ENCODE measurements around the gene CD34. TPM values are rescaled to one million over a fixed set of nuclear protein-coding genes. Genes with fewer than 3 reads are reported as not detected.

The CD34 gene
- total RNA-seq, 1 donor from 2014 or later, result not detected

GRCh38 chr1:207908107-207908734 is 2.7 kb downstream of the CD34 start:
- H3K27ac Mint-ChIP-seq (ENCODE audit: unreplicated experiment), result no peak overlapping the region
- H3K27me3 Mint-ChIP-seq (ENCODE audit: unreplicated experiment), result peaks cover 17% of the 10 kb centered on the region
- peaks cover 11% of the 10 kb centered on the region for H3K4me1 Mint-ChIP-seq (ENCODE audit: unreplicated experiment)

DNA sequence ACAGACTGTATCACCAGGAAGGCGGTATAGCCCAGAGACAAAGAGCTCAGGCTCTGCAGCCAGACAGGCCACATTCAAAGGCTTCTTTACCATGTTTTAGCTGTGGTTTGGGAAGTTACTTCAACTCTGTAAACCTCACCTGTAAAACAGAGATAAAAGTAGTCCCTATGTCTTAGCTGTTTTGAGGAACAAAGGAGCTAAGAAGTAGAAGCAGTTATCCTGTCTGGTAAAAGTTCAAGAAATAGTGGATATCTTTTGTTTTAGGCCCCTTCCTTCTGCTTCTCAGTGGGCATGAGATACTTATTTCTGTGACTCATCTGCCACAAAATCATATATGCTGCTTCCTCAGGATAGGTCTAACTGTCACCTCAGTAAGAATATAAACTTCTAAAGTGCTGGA is 6.5 kb downstream of the CD34 start:
- H3K27me3 Mint-ChIP-seq (ENCODE audit: unreplicated experiment), result no peaks in the 10 kb centered on the region
- no peaks in the 10 kb centered on the region for H3K36me3 Mint-ChIP-seq (ENCODE audit: unreplicated experiment)
- no peak for DNase-seq (ENCODE audit: extremely low spot score, unreplicated experiment)
- no peak overlapping the region for H3K27ac Mint-ChIP-seq (ENCODE audit: unreplicated experiment)
- TF ChIP-seq, protein P1, sequence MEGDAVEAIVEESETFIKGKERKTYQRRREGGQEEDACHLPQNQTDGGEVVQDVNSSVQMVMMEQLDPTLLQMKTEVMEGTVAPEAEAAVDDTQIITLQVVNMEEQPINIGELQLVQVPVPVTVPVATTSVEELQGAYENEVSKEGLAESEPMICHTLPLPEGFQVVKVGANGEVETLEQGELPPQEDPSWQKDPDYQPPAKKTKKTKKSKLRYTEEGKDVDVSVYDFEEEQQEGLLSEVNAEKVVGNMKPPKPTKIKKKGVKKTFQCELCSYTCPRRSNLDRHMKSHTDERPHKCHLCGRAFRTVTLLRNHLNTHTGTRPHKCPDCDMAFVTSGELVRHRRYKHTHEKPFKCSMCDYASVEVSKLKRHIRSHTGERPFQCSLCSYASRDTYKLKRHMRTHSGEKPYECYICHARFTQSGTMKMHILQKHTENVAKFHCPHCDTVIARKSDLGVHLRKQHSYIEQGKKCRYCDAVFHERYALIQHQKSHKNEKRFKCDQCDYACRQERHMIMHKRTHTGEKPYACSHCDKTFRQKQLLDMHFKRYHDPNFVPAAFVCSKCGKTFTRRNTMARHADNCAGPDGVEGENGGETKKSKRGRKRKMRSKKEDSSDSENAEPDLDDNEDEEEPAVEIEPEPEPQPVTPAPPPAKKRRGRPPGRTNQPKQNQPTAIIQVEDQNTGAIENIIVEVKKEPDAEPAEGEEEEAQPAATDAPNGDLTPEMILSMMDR (IDR thresholded peaks at IDR 0.05), result no peak
- no peaks in the 10 kb centered on the region for H3K4me1 Mint-ChIP-seq (ENCODE audit: unreplicated experiment)
- no peaks in the 10 kb centered on the region for H3K9me3 Mint-ChIP-seq (ENCODE audit: unreplicated experiment)
- H3K4me3 Mint-ChIP-seq (ENCODE audit: unreplicated experiment), result no peak overlapping the region

More at GRCh38 chr1:207908107-207908734, 2.7 kb downstream of the CD34 start:
- no peak overlapping the region for H3K4me3 Mint-ChIP-seq (ENCODE audit: unreplicated experiment)
- H3K9me3 Mint-ChIP-seq (ENCODE audit: unreplicated experiment), result no peaks in the 10 kb centered on the region
- TF ChIP-seq, protein P1 (IDR thresholded peaks at IDR 0.05), result no peak
- no peaks in the 10 kb centered on the region for H3K36me3 Mint-ChIP-seq (ENCODE audit: unreplicated experiment)
- no peak for DNase-seq (ENCODE audit: extremely low spot score, unreplicated experiment)

DNA sequence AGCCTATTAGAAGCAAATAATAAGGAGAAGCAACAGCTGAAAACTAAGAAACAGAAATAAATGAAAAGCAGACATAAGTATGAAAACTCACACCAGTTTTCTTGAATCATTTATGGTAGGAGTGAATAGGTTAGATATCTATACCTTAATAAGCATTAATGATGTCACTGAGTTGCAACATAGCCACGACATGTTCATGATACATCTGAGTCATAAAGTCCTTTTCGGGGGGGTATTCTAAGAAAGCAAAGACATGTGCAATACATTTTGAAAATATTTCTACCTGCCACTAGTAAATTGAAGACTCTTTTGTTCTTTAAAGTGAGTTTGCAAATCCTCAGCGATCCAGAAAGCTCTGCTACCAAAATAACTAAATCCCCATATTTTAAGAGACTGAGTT is 7.2 kb downstream of the CD34 start:
- no peaks in the 10 kb centered on the region for H3K36me3 Mint-ChIP-seq (ENCODE audit: unreplicated experiment)
- no peak for DNase-seq (ENCODE audit: extremely low spot score, unreplicated experiment)
- H3K27me3 Mint-ChIP-seq (ENCODE audit: unreplicated experiment), result no peaks in the 10 kb centered on the region
- TF ChIP-seq, protein P1 (IDR thresholded peaks at IDR 0.05), result no peak
- no peaks in the 10 kb centered on the region for H3K9me3 Mint-ChIP-seq (ENCODE audit: unreplicated experiment)
- no peaks in the 10 kb centered on the region for H3K4me1 Mint-ChIP-seq (ENCODE audit: unreplicated experiment)
- no peak overlapping the region for H3K4me3 Mint-ChIP-seq (ENCODE audit: unreplicated experiment)
- H3K27ac Mint-ChIP-seq (ENCODE audit: unreplicated experiment), result no peak overlapping the region

GRCh38 chr1:207903053-207903452 is 7.9 kb downstream of the CD34 start:
- TF ChIP-seq, protein P1 (IDR thresholded peaks at IDR 0.05), result no peak
- no peak for DNase-seq (ENCODE audit: extremely low spot score, unreplicated experiment)

GRCh38 chr1:207902566-207902965 is 8.4 kb downstream of the CD34 start:
- H3K27ac Mint-ChIP-seq (ENCODE audit: unreplicated experiment), result no peak overlapping the region
- TF ChIP-seq, protein P1 (IDR thresholded peaks at IDR 0.05), result no peak
- H3K36me3 Mint-ChIP-seq (ENCODE audit: unreplicated experiment), result no peaks in the 10 kb centered on the region
- peaks cover 1% of the 10 kb centered on the region for H3K4me1 Mint-ChIP-seq (ENCODE audit: unreplicated experiment)
- H3K27me3 Mint-ChIP-seq (ENCODE audit: unreplicated experiment), result no peaks in the 10 kb centered on the region
- H3K4me3 Mint-ChIP-seq (ENCODE audit: unreplicated experiment), result no peak overlapping the region
- no peak for DNase-seq (ENCODE audit: extremely low spot score, unreplicated experiment)
- H3K9me3 Mint-ChIP-seq (ENCODE audit: unreplicated experiment), result no peaks in the 10 kb centered on the region

More at GRCh38 chr1:207903053-207903452, 7.9 kb downstream of the CD34 start:
- Mint-ChIP-seq H3K4me3 (ENCODE audit: unreplicated experiment) (no peak overlapping the region), H3K27ac (ENCODE audit: unreplicated experiment) (no peak overlapping the region), H3K4me1 (ENCODE audit: unreplicated experiment) (no peaks in the 10 kb centered on the region), H3K27me3 (ENCODE audit: unreplicated experiment) (no peaks in the 10 kb centered on the region), H3K9me3 (ENCODE audit: unreplicated experiment) (no peaks in the 10 kb centered on the region), H3K36me3 (ENCODE audit: unreplicated experiment) (no peaks in the 10 kb centered on the region)

Data from osteocyte (in vitro differentiated cells).